Left lung (tissue), 10 donors: ENCODE data around the gene RRP36. TPM values are rescaled to one million over a fixed set of nuclear protein-coding genes. Genes with fewer than 3 reads are reported as not detected.

Source experiments
- ATAC-seq: fragments of 200-7000 bp; cut with Tn5 transposase; one replicate; pipeline ENCODE4 v1.9.1; 2020; ENCODE audit warnings: moderate library complexity
- DNase-seq, 4 donors: peaks; one replicate each; pipeline ENCODE4 v3.0.0-alpha.2; 2013 to 2020
- H3K27ac ChIP-seq, 2 donors: fragments of 200-600 bp; sonication (generic) in 1 of 2; one replicate each; pipeline versions ENCODE4 v1.5.0 to v1.8.0; 2020 to 2021
- H3K27me3 ChIP-seq, 2 donors: fragments of 200-600 bp; sonication (generic) in 1 of 2; one replicate each; pipeline versions ENCODE4 v1.5.0 to v1.8.0; 2020 to 2021
- H3K36me3 ChIP-seq, 2 donors: fragments of 200-600 bp; sonication (generic) in 1 of 2; one replicate each; pipeline versions ENCODE4 v1.5.0 to v1.8.0; 2020 to 2021
- H3K4me1 ChIP-seq, 2 donors: fragments of 200-600 bp; one replicate each; pipeline ENCODE4 v1.8.0; 2021
- H3K4me3 ChIP-seq, 2 donors: fragments of 200-600 bp; sonication (generic) in 1 of 2; one replicate each; pipeline versions ENCODE4 v1.5.0 to v1.8.0; 2020 to 2021; ENCODE audit warnings: mild to moderate bottlenecking in 1 of 2
- H3K9me3 ChIP-seq, 2 donors: fragments of 200-600 bp; sonication (generic) in 1 of 2; one replicate each; pipeline versions ENCODE4 v1.5.0 to v1.8.0; 2020 to 2021
- intact Hi-C, 2 donors: fragments of 100-400 bp; cut with DNase I; formaldehyde crosslinking; loops; one replicate each; pipeline versions ENCODE4 v1.11.2 to v1.14.2; 2022
- polyA plus RNA-seq, 6 donors: library from polyadenylated mRNA; unstranded; fragments of 120-200 nt; gene quantifications; one replicate each; pipeline ENCODE4 v1.2.1, GENCODE V29; 2013; ENCODE audit not compliant: insufficient read length in 6 of 6
- total RNA-seq, 2 donors: library from RNA; stranded (reverse); fragmentation: NEBNext Ultra II Directional; extraction: Animal tissue kit (Norgen Biotek cat#: 25700); gene quantifications; one replicate each; pipeline ENCODE4 v1.2.1, GENCODE V29; 2021
- TF ChIP-seq, protein P1 (sequence below), 2 donors: fragments of 200-600 bp; sonication (generic) in 1 of 2; IDR thresholded peaks; one replicate each; pipeline versions ENCODE4 v1.5.0 to v1.8.0; 2021; ENCODE audit warnings: antibody characterized with exemption in 2 of 2
- donor health status: DM: no; HTN: yes; CAD: no.
- donor health status: DM: no; HTN: no; CAD: no.

The RRP36 gene
- total and polyA plus RNA-seq, 8 donors: 43.3 to 55.2 (median 50.2) TPM

DNA sequence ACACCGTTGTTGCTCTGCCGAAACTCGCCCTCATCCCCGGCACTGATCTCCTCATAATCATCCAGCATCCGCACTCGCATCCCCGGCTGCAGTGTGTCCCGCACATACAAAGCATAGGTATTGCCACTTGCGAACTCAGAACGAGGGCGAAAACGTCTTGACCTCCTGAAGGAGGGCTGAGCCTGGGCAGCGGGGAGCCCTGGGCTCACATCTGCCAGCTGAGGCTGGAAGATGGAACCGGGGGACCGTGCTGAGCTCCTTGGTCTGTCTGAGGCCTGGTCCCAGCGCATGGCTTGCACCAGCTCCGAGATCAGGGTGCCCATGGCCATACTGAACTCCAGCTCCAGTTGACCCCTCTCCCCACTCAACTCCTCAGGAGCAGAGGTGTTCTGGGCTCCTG, 29.6 kb downstream of the RRP36 start:
- peaks cover 8 to 24% of the 10 kb centered on the region in 2 donors for H3K4me1 ChIP-seq
- ATAC-seq (no peak), DNase-seq (no peak)
- no peaks in the 10 kb centered on the region for H3K9me3 ChIP-seq
- no peak overlapping the region for H3K4me3 ChIP-seq
- no peaks in the 10 kb centered on the region for H3K27me3 ChIP-seq
- H3K36me3 ChIP-seq: peaks cover 0 to 62% of the 10 kb centered on the region in 2 donors
- TF ChIP-seq, protein P1, sequence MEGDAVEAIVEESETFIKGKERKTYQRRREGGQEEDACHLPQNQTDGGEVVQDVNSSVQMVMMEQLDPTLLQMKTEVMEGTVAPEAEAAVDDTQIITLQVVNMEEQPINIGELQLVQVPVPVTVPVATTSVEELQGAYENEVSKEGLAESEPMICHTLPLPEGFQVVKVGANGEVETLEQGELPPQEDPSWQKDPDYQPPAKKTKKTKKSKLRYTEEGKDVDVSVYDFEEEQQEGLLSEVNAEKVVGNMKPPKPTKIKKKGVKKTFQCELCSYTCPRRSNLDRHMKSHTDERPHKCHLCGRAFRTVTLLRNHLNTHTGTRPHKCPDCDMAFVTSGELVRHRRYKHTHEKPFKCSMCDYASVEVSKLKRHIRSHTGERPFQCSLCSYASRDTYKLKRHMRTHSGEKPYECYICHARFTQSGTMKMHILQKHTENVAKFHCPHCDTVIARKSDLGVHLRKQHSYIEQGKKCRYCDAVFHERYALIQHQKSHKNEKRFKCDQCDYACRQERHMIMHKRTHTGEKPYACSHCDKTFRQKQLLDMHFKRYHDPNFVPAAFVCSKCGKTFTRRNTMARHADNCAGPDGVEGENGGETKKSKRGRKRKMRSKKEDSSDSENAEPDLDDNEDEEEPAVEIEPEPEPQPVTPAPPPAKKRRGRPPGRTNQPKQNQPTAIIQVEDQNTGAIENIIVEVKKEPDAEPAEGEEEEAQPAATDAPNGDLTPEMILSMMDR (IDR thresholded peaks at IDR 0.05): no peak
- intact Hi-C loops: no loop called here
- no peak overlapping the region for H3K27ac ChIP-seq

- H3K9me3 ChIP-seq: no peaks in the 10 kb centered on the region
- ATAC-seq (no peak), DNase-seq (peak in 1 of 4 donors; percentile 77)
- peak overlapping the region in 1 of 2 donors; percentile 75 for H3K4me3 ChIP-seq
- intact Hi-C loops: no loop called here
- TF ChIP-seq, protein P1 (IDR thresholded peaks at IDR 0.05): no peak
- H3K4me1 ChIP-seq: peaks cover 8 to 24% of the 10 kb centered on the region in 2 donors
- H3K27me3 ChIP-seq: no peaks in the 10 kb centered on the region
- peaks cover 0 to 62% of the 10 kb centered on the region in 2 donors for H3K36me3 ChIP-seq
- H3K27ac ChIP-seq: peak overlapping the region in 1 of 2 donors; percentile 95
Observed at GRCh38 chr6:43052225-43052841, 30.9 kb downstream of the RRP36 start.

DNA sequence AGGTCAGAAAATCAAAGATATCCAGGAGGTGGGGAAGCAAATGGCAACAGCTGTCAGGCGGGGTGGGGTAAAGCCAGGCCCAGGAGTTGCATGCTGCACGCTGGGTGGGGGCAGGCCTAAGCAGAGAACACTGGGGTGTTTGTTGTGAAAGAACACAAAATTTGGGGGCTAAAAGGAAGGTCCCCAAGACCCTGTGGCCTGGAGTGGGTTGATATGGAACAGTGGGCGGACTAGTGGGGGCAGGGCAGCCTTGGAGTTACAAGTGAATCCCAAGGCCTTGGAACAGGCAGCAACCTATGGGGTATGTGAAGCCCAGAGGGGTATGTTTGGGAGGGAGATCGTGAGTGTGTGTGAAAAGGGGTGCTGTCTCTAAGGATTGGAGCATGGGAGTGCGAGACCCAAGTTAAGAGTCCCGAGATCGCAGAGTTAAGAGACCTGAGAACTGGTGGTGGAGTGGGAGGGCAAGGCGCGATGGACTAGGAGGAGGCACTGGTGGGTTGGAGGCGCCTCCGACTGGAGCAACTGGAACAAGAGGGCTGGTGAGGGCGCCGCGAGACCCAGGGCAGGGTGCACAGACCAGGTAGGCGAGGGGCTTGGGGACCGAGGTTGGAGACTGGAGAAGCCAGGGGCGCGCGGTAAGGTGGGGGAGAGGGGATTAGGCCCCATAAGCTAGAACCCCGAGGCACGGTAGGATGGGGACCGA, 31.6 kb downstream of the RRP36 start:
- intact Hi-C loops: no loop called here
- no peaks in the 10 kb centered on the region for H3K9me3 ChIP-seq
- H3K4me1 ChIP-seq: peaks cover 10 to 30% of the 10 kb centered on the region in 2 donors
- peak; percentile 47 for ATAC-seq
- peak overlapping the region; percentile 90 to 95 for H3K27ac ChIP-seq
- peak overlapping the region; percentile 75 to 89 for H3K4me3 ChIP-seq
- no peaks in the 10 kb centered on the region for H3K27me3 ChIP-seq
- TF ChIP-seq, protein P1 (IDR thresholded peaks at IDR 0.05): no peak
- H3K36me3 ChIP-seq: peaks cover 0 to 61% of the 10 kb centered on the region in 2 donors
- DNase-seq: peak in 2 of 4 donors; percentile 24 to 37

GRCh38 chr6:43053545-43054205, 32.3 kb downstream of the RRP36 start, which contains the start of gene CUL7:
TSS of gene CUL7 (minus strand) at chr6:43053851. CDS start at chr6:43052788, 1,063 bp downstream.
- peak within 1 kb of the TSS; percentile 90 to 95 for H3K27ac ChIP-seq
- H3K9me3 ChIP-seq: no peaks in the 10 kb centered on the region
- peak; percentile 97 for ATAC-seq
- TF ChIP-seq, protein P1 (IDR thresholded peaks at IDR 0.05): no peak
- DNase-seq: peak; percentile 90 to 98 (median 94)
- no peaks in the 10 kb centered on the region for H3K27me3 ChIP-seq
- H3K4me3 ChIP-seq: peak within 1 kb of the TSS; percentile 75 to 89
- peaks cover 0 to 54% of the 10 kb centered on the region in 2 donors for H3K36me3 ChIP-seq
- H3K4me1 ChIP-seq: peaks cover 16 to 36% of the 10 kb centered on the region in 2 donors
- intact Hi-C loops: no loop called here
